ENCODE results near the gene ALPL.

- TF ChIP-seq CTCF (IDR thresholded peaks at IDR 0.05) = no peak
- no peak for TF ChIP-seq EP300 (IDR thresholded peaks at IDR 0.05)
These were observed 92.2 kb downstream of the ALPL start for GRCh38 chr1:21601278-21602048.

Data from stomach (tissue), 4 donors.